HTR-8/SVneo (cell line): Measurements from ENCODE around the gene LTB.
"Not testable (repeated sequence)": the region's sequence is repeated elsewhere in the genome, so short reads cannot be mapped to it uniquely, and the experiment has no call there.

ENCODE experiments used
- DNase-seq: peaks from one replicate; pipeline ENCODE4 v3.0.0; 2011; ENCODE audit warnings: low spot score, mixed read lengths; ENCODE audit not compliant: insufficient read length
- FAIRE-seq: peaks from 2 replicates; lab custom pipeline; 2011; peaks lifted over from hg19 to GRCh38; lab: Jason Lieb, UNC

Gene LTB

DNA sequence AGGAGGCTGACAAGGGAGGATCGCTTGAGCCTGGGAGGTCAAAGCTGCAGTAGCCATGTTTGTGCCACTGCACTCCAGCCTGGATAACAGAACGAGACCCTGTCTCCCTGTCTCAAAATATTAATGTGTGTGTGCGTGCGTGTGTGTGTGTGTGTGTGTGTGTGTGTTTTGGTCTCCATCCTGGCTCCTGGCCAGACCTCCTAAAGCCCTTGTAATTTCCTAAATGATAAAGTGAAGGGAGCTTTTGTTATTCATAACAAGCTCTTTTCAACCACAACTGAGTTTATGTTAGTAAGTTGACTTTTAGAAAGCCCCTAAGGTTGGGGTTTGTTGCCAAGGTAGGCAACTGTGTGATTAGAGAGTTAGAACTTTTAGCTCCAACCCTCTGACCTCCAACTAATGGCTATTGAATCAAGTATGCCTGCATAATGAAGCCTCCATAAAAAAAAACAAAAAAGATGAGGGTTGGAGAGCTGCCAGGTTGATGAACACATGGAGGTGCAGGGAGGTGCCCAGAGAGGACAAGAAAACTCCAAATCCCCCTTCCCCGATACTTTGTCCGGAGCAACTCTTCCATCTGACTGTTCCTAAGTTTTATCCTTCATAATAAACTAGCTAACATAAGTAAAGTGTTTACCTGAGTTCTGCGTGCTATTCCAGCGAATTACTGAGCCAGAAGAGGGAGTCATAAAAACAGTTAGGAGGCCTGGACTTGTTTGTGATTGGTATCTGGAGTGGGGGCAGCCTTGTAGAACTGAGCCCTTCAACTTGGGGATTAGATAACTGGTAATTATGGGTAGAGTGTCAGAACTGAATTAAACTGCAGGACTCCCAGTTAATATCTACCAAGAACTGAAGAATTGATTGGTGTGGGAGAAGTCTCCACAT, 27.5 kb upstream of the LTB start:
- DNase-seq (no peak), FAIRE-seq (no peak)

GRCh38 chr6:31607317-31607716, 25.1 kb upstream of the LTB start:
- no peak for DNase-seq
- no peak for FAIRE-seq

- FAIRE-seq, result no peak
- peak; percentile 63 for DNase-seq
Observed at GRCh38 chr6:31597006-31597405, 14.8 kb upstream of the LTB start.

- no peak for FAIRE-seq
Observed at GRCh38 chr6:31592396-31592771, 10.2 kb upstream of the LTB start.

DNA sequence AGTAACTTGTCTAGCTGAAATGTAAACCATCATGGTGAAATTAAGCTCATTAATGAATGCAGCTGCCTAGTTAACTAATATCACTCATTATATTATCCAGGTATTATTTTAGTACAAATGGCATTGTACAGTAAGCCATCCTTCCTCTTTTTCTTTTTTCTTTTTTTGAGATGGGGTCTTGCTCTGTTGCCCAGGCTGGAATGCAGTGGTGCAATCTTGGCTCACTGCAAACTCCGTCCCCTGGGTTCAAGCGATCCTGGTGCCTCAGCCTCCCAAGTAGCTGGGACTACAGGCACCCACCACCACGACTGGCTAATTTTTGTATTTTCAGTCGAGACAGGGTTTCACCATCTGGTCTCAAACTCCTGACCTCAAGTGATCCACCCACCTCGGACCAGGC, 8.5 kb upstream of the LTB start:
- DNase-seq, FAIRE-seq: not testable (repeated sequence)

More at GRCh38 chr6:31592396-31592771, 10.2 kb upstream of the LTB start:
- DNase-seq, result no peak

GRCh38 chr6:31588871-31589650, 6.8 kb upstream of the LTB start:
- no peak for FAIRE-seq
- DNase-seq, result no peak

DNA sequence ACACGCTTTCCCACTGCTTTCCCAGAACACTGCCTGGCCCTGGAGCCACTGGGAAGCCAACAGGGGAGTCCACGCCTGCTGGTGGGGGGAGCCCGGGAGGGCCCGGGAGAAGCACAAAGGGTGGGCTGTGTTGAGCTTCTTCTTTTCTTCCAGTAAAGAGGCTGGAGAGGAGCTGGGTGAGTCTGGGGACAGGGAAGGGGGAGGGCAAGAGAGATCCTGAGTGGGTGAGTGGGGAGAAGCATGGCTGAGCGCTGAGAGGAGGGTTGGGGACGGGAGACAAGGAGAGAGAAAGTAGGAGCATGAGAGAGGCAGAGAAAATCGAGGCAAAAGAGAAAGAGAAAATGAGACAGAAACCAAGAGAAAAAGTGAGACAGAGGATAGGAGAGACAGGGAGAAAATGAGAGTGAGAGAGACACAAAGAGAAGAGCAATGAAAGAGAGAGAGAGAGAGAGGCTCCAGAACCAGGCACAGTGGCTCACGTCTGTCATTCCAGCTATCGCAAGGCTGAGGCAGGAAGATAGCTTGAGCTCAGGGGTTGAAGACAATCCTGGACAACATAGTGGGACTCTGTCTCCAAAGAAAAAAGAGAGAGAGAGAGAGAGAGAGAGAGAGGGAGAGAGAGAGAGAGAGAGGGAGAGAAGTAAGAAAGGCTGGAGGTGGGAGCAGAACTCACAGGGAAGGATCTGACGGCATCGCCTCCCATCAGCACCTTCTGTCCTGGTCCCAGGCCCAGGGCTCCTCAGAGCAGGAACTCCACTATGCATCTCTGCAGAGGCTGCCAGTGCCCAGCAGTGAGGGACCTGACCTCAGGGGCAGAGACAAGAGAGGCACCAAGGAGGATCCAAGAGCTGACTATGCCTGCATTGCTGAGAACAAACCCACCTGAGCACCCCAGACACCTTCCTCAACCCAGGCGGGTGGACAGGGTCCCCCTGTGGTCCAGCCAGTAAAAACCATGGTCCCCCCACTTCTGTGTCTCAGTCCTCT, 5.9 kb upstream of the LTB start:
- no peak for FAIRE-seq
- DNase-seq, result no peak

DNA sequence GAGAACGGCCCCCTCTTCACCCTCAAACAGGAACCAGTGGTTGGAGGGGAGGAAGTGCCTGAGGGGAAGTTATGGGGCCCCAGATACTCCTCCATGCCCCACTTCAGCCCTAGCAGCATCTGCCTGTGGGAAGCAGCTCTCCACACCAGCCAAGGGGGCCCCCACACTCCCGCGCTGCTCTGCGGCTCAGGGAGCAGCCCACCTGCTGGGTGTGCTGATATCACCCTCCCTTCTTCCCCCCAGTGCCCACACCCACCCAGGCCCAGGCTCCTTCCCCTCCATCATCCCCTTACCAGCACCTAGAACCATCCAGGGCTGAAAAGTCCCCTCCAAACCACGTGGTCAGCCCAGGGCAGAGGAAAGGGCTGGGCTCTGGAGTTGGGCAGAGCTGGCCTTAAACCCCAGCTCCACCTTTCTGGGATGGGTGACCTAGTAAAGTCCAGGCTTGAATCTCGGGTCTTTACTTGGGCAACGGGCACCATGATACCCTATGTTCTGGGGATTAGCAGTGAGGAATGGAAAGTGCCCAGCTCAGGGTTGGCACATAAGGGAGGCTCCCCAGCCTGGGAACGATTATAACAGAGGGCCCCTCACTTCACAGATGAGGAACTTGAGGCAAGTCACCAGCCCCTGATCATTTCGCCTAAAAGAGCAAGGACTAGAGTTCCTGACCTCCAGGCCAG, 4.5 kb upstream of the LTB start:
- FAIRE-seq (no peak), DNase-seq (no peak)

GRCh38 chr6:31586008-31586407, 3.8 kb upstream of the LTB start, which contains the start of gene LST1:
LST1 (plus strand) TSS chr6:31586277; CDS start chr6:31587300, 1,023 bp downstream.
- DNase-seq (no peak), FAIRE-seq (no peak)

GRCh38 chr6:31585491-31585890, 3.3 kb upstream of the LTB start:
- FAIRE-seq (peak; percentile 20), DNase-seq (no peak)

DNA sequence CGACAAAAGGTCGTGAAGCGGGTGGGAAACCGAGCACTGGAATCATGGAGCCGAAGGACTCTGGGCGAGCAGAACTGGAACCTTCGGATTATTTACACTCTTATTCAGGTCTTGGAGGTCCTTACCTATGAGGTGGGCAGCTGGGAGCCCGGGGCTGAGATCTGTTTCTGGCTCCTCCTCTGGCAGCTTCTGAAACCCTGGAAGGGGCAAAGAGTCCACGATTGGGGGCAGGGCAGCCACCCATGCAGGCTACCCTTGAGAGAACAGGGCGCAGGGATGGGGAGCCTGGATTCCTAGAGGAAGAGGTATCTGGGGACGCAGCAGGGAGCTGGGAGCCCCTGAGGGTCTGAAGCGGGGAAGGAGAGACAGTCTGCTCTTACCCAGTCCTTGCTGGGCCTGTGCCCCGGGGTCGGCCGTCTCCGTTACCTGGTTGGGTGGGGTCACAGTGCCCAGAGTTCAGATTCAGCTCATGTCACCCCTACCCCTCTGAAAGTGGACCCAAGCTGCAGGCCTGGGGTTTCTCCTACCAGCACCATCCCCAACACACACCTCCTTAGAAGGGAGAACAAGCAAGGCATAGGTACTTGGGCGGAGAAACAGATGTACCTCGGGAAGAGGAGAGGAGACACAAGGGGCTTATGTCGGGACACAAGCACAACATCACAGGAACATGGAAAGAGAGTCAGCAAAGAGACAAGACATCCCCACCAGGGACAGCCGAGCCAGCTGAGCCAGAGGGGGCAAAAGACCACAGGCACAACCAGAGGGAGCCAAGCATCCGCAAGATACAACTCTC, 592 bp downstream of the LTB start:
- FAIRE-seq, result no peak
- no peak for DNase-seq

GRCh38 chr6:31580807-31581433, 1.3 kb downstream of the LTB start:
- FAIRE-seq (no peak), DNase-seq (peak; percentile 90)

DNA sequence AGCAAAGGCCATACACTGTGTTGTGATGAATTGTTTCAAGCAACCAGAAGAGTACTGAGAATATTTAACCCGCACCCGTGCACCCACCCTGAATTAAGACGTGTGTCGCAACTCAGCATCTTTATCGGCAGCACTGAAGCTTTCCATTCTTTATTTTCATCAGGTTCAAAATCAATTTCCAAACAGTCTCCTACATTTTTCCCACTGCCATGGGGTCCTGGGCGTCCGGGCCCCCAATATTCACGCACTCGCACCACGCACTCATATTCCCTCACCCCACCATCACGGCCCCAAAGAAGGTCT, 1.8 kb downstream of the LTB start:
- FAIRE-seq, result no peak

DNA sequence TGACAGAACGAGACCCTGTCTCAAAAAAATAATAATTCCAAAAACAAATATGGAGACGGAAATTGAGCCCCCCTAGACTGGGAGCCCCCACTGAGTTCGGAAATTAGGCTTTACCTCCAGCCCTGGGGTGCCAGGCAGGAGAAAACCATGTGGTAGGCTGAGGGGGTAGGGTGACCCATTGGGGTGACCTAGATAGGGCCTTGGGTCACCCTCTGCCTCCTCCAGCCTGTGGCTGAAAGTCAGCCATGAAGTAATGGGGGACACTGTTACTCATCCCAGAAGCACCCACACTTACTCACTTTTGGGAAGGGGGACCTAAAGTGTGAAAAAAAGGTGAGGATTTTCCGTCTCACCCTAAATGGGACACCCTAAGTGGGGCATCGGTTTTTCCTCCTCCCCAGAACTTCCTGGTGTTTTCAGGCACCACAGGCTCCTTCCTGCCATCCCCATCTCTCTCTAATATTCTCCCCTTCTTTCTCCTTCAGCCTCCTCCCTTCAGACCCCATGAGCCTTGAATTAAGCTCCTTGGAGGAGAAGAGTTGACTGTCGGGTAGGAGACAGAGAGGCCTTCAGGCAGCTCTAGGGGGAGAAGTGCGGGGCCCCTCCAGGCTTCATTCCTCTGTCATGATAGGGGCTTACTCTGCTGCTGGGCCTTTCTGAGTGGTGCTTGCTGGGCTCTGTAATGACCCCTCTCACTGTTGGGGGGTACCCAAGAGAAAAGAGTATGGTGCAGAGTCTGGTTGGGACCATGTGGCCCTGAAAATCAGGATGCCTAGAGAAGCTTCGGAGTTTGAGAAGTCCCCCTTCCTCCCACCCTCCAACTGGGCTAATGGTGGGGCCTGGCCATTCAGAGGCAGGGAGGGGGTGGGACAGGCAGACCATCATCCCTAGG, 2.4 kb downstream of the LTB start:
- DNase-seq (no peak), FAIRE-seq (no peak)

More for the DNA sequence above, 1.8 kb downstream of the LTB start:
- no peak for DNase-seq

DNA sequence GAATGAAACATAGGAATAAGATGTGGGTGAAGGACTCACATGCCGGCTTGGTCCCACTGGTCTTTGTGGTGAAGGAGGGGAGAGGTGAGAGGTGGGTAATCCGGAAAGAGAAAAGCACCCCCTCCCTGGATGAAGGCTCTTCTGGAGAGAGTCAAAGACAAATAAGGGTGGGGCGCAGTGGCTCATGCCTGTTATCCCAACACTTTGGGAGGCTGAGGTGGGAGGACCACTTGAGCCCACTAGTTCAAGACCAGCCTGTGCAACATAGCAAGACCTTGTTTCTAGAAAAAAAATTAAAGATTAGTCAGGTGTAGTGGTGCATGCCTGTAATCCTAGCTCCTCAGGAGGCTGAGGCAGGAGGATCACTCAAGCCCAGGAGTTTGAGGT, 3.1 kb downstream of the LTB start:
- FAIRE-seq, result no peak
- no peak for DNase-seq

DNA sequence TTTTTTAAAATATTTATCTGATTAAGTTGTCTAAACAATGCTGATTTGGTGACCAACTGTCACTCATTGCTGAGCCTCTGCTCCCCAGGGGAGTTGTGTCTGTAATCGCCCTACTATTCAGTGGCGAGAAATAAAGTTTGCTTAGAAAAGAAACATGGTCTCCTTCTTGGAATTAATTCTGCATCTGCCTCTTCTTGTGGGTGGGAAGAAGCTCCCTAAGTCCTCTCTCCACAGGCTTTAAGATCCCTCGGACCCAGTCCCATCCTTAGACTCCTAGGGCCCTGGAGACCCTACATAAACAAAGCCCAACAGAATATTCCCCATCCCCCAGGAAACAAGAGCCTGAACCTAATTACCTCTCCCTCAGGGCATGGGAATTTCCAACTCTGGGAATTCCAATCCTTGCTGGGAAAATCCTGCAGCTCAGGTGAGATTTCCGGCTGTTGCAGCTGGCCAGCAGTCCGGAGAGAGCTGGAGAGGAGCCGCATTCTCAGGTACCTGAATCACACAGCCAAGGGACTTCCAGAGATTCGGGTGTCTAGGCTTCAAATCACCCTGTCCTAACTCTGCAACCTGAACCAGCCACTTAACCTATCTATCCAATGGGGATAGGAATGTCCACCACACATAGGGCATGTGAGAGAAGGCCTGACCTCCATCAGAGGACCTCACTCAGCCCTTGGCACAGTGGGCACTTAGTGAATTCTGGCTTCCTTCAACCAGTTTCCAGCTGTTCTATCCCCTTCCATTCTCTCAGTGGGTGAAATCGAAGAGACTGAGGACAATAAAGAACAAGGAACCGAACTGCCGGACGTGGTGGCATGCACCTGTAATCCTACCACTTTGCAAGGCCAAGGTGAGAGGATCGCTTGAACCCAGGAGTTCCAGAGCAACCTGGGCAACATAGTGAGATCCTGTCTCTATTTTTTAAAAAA, 3.8 kb downstream of the LTB start:
- FAIRE-seq, result no peak
- no peak for DNase-seq

- DNase-seq (no peak), FAIRE-seq (no peak)
Observed at GRCh38 chr6:31577579-31577966, 4.7 kb downstream of the LTB start.
